Liver (tissue), 3 donors: Measurements from ENCODE around the gene GRIA1.

Experiments
- CTCF ChIP-seq: fragments of 150-350 bp; IDR thresholded peaks from 2 replicates; pipeline ENCODE4 v1.5.1; 2017; ENCODE audit warnings: improper control_type of control experiment, low read depth, low read length; ENCODE audit not compliant: missing input control
- GABPA ChIP-seq, 2 donors: IDR thresholded peaks in 1 of 2; conservative IDR thresholded peaks in 1 of 2; 2 replicates each; pipeline ENCODE4 v1.6.1; 2016; ENCODE audit warnings: antibody characterized with exemption in 2 of 2, mild to moderate bottlenecking in 1 of 2, moderate library complexity in 1 of 2
- JUND ChIP-seq, 2 donors: IDR thresholded peaks; 2 replicates each; pipeline ENCODE4 v1.6.1; 2016; ENCODE audit warnings: antibody characterized with exemption in 2 of 2
- MAX ChIP-seq: IDR thresholded peaks from 2 replicates; pipeline ENCODE4 v1.6.1; 2016; ENCODE audit warnings: antibody characterized with exemption
- REST ChIP-seq: IDR thresholded peaks from 2 replicates; pipeline ENCODE4 v1.6.1; 2016; ENCODE audit warnings: antibody characterized with exemption, mild to moderate bottlenecking
- SP1 ChIP-seq: IDR thresholded peaks from 2 replicates; pipeline ENCODE4 v1.6.1; 2018; ENCODE audit warnings: antibody characterized with exemption, mild to moderate bottlenecking
- TAF1 ChIP-seq: conservative IDR thresholded peaks from 2 replicates; pipeline ENCODE4 v1.6.1; 2016; ENCODE audit warnings: antibody characterized with exemption, mild to moderate bottlenecking
- YY1 ChIP-seq: IDR thresholded peaks from 2 replicates; pipeline ENCODE4 v1.6.1; 2016; ENCODE audit warnings: antibody characterized with exemption, mild to moderate bottlenecking
- donor health status: healthy.
- donor health status: healthy.

GRCh38 chr5:153571162-153571561 is 80.7 kb downstream of the GRIA1 start:
- TF ChIP-seq CTCF (no peak), GABPA (IDR thresholded peaks at IDR 0.05 in 1 of 2, conservative IDR thresholded peaks at IDR 0.05 in 1 of 2) (no peak), MAX (no peak), TAF1 (no peak), REST (no peak), YY1 (no peak), SP1 (no peak), JUND (IDR thresholded peaks at IDR 0.05) (no peak)
